HG02870 (cell line): ENCODE measurements around the gene CCDC30.

Experiments
- ATAC-seq: cut with Tn5 transposase; IDR thresholded peaks from one replicate; pipeline ENCODE4 v1.9.1; 2021; ENCODE audit warnings: mild to moderate bottlenecking, moderate library complexity; ENCODE audit not compliant: unreplicated experiment

Gene CCDC30

DNA sequence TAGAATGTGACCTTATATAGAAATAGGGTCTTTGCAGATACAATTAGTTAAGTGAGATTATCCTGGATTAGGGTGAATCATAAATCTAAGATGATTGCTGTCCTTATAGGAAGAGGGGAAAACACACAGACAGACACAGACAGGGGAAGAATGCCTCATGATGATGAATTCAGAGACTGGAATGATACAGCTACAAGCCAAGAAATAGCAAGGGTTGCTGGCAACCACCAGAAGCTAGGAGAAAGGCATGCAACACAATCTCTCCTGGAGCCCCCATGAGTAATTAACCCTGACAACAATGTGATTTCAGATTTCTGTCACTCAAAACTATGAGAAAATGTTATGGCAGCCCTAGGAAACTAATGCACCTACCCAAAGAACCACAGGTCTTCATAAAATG lies 176.0 kb downstream of the CCDC30 start:
- no peak for ATAC-seq

DNA sequence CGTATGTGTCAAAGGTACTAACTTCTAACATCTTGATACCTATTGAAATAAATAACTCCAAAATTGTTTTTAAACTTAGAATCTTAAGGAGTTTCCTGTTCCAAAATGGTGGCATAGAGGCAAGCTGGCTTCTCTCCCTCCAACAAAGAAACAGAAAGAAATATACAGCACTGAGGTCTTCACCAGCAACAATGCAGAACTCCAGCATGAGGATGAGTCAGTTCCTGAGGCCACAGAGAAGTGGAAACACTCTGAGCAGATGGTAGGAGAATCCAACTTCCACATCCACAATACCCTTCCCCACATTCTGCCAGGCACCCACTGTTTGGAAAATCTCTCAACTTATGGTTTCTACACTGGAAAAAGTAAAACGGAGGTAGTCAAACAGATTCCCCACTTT lies 183.0 kb downstream of the CCDC30 start:
- no peak for ATAC-seq

DNA sequence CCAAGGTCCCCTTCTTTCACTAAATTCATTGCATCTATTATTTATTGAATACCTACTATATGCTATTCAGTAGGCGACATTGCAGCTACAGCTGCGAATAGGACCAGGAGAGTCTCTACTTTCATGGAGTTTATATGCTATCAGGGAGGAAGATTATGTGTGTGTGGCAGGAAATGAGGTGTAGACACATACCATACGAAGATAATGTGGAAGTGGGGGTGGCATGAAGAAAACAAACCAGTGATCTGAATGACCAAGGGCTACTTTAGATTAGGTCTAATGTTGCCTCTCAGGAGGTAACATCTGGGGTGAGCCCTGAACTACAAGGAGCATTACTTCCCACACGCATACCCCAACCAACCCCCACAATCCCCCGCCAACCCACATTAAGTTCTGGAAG lies 194.1 kb downstream of the CCDC30 start:
- ATAC-seq = no peak

DNA sequence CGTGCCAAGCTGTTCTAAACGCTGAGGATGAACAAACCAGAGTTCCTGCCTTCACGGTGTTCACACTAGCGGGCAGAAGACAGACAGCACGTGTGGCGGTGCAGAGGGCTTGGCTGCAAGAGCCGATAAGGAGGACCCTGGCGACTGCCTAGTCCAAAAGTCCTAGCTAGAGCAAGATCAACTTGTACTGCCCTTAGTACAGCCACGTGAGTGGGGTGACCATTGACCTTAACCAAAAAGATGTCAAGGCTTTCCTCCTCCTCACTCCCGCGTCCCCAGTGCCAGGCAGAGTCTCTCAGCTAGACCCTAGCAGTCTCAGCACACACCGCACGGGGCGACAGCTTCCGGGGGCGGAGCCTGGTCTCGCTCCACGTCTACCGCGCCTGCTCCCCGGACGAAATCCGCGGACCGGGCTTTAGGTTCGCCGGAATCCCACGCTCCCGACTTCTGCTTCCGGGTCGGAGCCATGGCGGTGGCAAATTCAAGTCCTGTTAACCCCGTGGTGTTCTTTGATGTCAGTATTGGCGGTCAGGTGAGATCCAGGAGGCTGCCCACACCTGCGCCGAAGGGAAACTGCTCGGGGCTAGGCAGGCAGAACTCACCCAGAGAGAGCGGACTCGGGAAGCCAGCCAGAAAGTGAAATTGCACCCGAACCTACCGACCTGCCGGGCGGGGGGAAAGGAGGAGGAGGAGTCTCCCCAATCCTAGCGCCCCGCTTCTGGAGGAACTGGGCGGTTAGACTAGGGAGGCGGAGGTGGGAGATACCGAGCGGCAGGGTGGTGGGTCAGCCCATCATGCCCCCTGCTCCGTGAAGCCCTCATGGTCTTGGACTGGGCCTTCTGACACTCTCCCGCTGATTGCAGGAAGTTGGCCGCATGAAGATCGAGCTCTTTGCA lies 195.1 kb downstream of the CCDC30 start, which contains the start of gene PPIH:
Gene PPIH (plus strand): TSS at position 443 of the 896 bp plus-strand sequence. CDS start 24 bp downstream, at position 467.
- ATAC-seq = peak; percentile 96

GRCh38 chr1:42658877-42659337 lies 195.8 kb downstream of the CCDC30 start:
- ATAC-seq = no peak

DNA sequence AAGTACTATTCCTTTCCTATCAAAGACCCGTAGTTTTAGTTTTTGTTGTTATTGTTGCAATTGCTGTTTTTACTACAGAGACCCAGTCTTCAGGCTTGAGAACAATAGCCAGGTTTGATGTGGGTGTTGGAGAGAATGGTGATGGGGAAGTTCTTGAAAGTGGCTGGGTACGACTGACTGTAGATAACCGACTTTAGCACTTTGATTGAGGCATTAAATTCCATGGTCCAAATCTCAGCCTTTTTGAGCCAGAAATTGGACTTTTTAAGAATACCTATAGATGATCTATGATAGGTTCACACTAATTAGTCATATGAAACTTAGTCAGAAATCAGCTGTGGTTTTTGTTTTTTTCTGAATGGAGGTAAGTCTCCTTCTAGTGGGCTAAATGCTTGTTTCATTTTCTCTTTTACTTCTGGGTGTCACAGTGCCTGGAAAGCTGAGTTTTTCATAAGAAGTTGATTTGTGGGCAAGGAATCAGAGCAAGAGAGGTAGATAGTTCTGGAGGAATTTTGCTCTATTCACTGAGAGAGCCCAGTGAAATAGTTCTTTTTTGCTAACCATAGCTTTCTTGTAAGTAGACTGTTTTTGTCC lies 197.9 kb downstream of the CCDC30 start:
- ATAC-seq = no peak

- ATAC-seq = no peak
These were observed 206.8 kb downstream of the CCDC30 start for GRCh38 chr1:42669936-42670335.

GRCh38 chr1:42670425-42670824 lies 207.3 kb downstream of the CCDC30 start:
- no peak for ATAC-seq

- no peak for ATAC-seq
These were observed 211.1 kb downstream of the CCDC30 start for GRCh38 chr1:42674214-42674613.

GRCh38 chr1:42674682-42675081 lies 211.6 kb downstream of the CCDC30 start:
- no peak for ATAC-seq

DNA sequence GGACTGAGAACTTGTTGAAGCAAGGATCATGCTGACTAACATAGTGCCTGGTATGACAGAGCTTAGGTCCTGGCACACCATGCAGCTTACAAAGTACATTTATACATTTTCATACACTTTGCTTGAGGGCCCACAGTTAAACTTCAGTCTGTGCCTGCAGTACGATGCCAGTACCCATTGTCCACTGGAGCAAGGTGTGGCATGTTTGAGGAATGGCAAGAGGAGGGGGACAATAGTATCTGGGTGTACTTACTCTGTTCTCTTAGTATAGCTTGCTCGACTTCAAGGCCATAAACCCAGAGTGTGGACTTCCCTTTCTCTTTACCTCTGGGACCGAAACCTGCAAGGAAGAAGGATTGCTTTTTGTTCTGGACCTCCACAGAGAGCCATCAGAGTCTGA lies 212.4 kb downstream of the CCDC30 start:
- ATAC-seq = no peak

DNA sequence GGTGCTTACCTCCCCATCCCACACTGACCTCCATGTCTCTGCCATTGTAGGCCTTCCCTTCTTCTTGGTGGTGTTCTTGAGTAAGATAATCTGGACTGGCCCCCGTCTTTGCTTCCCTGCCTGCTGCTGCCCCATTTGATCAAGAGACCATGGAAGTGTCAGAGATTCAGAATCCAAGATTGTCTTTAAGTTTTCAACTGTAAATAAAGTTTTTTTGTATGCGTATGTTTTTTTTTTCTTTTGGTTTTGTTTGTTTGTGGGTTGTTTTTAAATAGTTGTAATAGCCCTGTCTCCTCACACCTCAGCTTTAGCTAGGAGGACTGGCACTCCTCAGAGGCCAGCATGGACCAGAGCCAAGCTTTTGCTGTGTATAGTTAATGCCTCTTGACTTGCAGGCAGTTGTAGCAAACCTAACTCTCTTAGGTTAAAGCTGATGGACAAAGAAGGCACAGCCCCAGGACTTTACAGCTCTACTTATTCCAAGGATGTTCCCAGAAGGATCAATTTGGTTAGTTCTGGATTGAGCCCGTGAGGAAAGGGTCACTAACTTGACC lies 213.5 kb downstream of the CCDC30 start:
- ATAC-seq = no peak

GRCh38 chr1:42679364-42679983 lies 216.4 kb downstream of the CCDC30 start:
- ATAC-seq = no peak

- ATAC-seq = no peak
These were observed 217.0 kb downstream of the CCDC30 start for GRCh38 chr1:42680055-42680454.

- ATAC-seq = no peak
These were observed 218.0 kb downstream of the CCDC30 start for GRCh38 chr1:42680921-42681683.

GRCh38 chr1:42681741-42682483 lies 218.8 kb downstream of the CCDC30 start, which contains the start of gene YBX1:
Gene YBX1 (plus strand): TSS chr1:42682418. CDS start chr1:42682566, 148 bp downstream.
- peak; percentile 86 for ATAC-seq

GRCh38 chr1:42682484-42682738 lies 219.3 kb downstream of the CCDC30 start:
- peak; percentile 8 for ATAC-seq

GRCh38 chr1:42682739-42683531 lies 219.8 kb downstream of the CCDC30 start:
- peak; percentile 38 for ATAC-seq

DNA sequence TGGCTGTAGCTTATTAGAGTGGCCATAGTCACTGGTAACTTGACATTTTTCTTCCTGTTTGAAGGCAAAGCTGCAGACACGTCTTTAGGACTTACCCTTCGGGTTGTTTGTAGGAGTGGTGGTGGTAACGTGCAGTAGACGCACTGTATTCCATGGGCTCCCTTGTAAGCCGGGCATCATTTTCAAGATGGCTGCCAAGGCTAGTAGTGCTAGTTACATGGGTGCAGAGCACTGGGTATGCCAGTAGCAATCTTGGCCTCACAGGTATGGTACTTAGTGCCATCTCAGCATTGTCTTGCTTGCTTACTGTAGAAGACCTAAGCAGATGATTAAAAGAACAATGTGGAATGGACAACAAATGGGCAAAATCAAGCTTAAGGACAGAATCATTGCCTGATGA lies 221.1 kb downstream of the CCDC30 start:
- ATAC-seq = no peak
